HG02642 (cell line): Measurements from ENCODE around the gene TMEM167B.
"Not testable (repeated sequence)": the region's sequence is repeated elsewhere in the genome, so short reads cannot be mapped to it uniquely, and the experiment has no call there.

Experiments
- ATAC-seq: cut with Tn5 transposase; IDR thresholded peaks from one replicate; pipeline ENCODE4 v1.9.1; 2021; ENCODE audit warnings: mild to moderate bottlenecking; ENCODE audit not compliant: unreplicated experiment, poor library complexity

TMEM167B gene

GRCh38 chr1:109112056-109112651 lies 21.6 kb downstream of the TMEM167B start:
- peak; percentile 31 for ATAC-seq

- peak; percentile 73 for ATAC-seq
Measured at GRCh38 chr1:109112652-109113285, 22.2 kb downstream of the TMEM167B start.

GRCh38 chr1:109113590-109114341 lies 23.2 kb downstream of the TMEM167B start, which contains the start of gene ELAPOR1:
Gene ELAPOR1 (plus strand): TSS chr1:109114115. CDS start chr1:109114184, 69 bp downstream.
- ATAC-seq = peak; percentile 62

- no peak for ATAC-seq
Measured at GRCh38 chr1:109114342-109114674, 23.7 kb downstream of the TMEM167B start.

GRCh38 chr1:109115685-109116084 lies 25.1 kb downstream of the TMEM167B start:
- no peak for ATAC-seq

- no peak for ATAC-seq
Measured at GRCh38 chr1:109116286-109116685, 25.7 kb downstream of the TMEM167B start.

- no peak for ATAC-seq
Measured at GRCh38 chr1:109118089-109118488, 27.5 kb downstream of the TMEM167B start.

GRCh38 chr1:109120356-109120755 lies 29.8 kb downstream of the TMEM167B start:
- ATAC-seq = no peak

GRCh38 chr1:109131059-109131458 lies 40.5 kb downstream of the TMEM167B start:
- no peak for ATAC-seq

GRCh38 chr1:109131800-109132199 lies 41.2 kb downstream of the TMEM167B start:
- ATAC-seq = no peak

GRCh38 chr1:109133002-109133706 lies 42.6 kb downstream of the TMEM167B start:
- ATAC-seq = no peak

- peak; percentile 57 for ATAC-seq
Measured at GRCh38 chr1:109133815-109134214, 43.3 kb downstream of the TMEM167B start.

- peak; percentile 41 for ATAC-seq
Measured at GRCh38 chr1:109134423-109134822, 43.9 kb downstream of the TMEM167B start.

- no peak for ATAC-seq
Measured at GRCh38 chr1:109135940-109136339, 45.4 kb downstream of the TMEM167B start.

GRCh38 chr1:109136766-109137165 lies 46.2 kb downstream of the TMEM167B start:
- ATAC-seq = no peak

- no peak for ATAC-seq
Measured at GRCh38 chr1:109137958-109138357, 47.4 kb downstream of the TMEM167B start.

GRCh38 chr1:109138358-109138757 lies 47.8 kb downstream of the TMEM167B start:
- ATAC-seq = no peak

GRCh38 chr1:109140392-109140791 lies 49.8 kb downstream of the TMEM167B start:
- no peak for ATAC-seq

- no peak for ATAC-seq
Measured at GRCh38 chr1:109142260-109142659, 51.7 kb downstream of the TMEM167B start.

GRCh38 chr1:109142725-109143124 lies 52.2 kb downstream of the TMEM167B start:
- ATAC-seq = not testable (repeated sequence)
